ENCODE measurements around the gene RAB12.

- TF ChIP-seq CTCF (IDR thresholded peaks at IDR 0.05) (no peak), POLR2A (IDR thresholded peaks at IDR 0.05) (no peak)
Measured at GRCh38 chr18:8685141-8685913, 76.1 kb downstream of the RAB12 start.

All from esophagus squamous epithelium (tissue), 4 donors.